ENCODE data around the gene NAT16.

DNA sequence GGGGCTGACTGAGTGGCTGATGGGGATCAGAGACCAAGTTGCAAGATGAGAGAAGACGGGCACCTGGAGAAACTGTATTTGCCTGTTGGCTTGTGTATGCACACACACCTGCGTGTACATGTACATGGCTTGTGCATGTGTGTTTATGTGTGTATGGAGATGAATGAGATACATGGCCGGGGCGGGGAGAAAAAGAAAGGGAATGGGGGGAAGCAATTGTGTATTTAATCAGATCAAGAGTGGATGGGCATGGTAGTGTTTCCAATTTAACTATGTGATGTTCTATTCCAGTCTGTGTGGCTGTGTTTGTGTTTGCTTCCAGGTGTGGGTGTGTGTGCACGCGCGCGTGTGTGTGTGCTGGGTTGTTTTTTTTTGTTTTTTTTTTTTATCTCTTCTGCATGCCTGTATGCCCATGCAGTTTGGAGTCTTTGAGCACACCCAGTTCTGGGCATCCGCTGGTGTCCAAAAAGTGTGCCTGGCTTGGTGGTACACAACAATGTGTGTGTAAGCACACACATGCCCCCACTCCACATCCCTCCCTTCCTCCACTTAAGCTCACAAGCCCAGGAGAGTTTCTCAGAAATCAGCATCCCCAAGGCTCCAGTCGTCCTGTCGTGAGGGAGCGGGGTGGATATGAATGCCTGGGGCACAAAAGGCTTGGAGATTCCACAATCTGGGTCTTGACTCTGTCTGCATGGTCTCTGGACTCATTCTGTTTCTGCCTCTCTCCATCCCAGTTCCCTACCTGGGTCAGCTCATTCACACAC is 12.3 kb downstream of the NAT16 start:
- TF ChIP-seq, protein P1, sequence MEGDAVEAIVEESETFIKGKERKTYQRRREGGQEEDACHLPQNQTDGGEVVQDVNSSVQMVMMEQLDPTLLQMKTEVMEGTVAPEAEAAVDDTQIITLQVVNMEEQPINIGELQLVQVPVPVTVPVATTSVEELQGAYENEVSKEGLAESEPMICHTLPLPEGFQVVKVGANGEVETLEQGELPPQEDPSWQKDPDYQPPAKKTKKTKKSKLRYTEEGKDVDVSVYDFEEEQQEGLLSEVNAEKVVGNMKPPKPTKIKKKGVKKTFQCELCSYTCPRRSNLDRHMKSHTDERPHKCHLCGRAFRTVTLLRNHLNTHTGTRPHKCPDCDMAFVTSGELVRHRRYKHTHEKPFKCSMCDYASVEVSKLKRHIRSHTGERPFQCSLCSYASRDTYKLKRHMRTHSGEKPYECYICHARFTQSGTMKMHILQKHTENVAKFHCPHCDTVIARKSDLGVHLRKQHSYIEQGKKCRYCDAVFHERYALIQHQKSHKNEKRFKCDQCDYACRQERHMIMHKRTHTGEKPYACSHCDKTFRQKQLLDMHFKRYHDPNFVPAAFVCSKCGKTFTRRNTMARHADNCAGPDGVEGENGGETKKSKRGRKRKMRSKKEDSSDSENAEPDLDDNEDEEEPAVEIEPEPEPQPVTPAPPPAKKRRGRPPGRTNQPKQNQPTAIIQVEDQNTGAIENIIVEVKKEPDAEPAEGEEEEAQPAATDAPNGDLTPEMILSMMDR (IDR thresholded peaks at IDR 0.05; ENCODE audit: low read depth, low read length) = no peak
- no peak for TF ChIP-seq EZH2phosphoT487 (IDR thresholded peaks at IDR 0.05; ENCODE audit: low read depth)

Data from OCI-LY3 (cell line).